Neutrophil (primary cell): Measurements from ENCODE around the gene MEF2C.
"Not testable (repeated sequence)": the region's sequence is repeated elsewhere in the genome, so short reads cannot be mapped to it uniquely, and the experiment has no call there.

Experiments
- H3K27ac ChIP-seq: fragments of 200-600 bp; sonication (generic); 2 replicates; pipeline ENCODE4 v1.5.1; 2016; ENCODE audit warnings: mild to moderate bottlenecking, moderate library complexity
- H3K27me3 ChIP-seq: fragments of 200-600 bp; sonication (generic); 2 replicates; pipeline ENCODE4 v1.6.0; 2016; ENCODE audit warnings: mild to moderate bottlenecking
- H3K36me3 ChIP-seq: fragments of 200-600 bp; sonication (generic); 2 replicates; pipeline ENCODE4 v1.5.1; 2017
- H3K4me1 ChIP-seq, 2 experiments: fragments of 200-600 bp in 1 of 2; sonication (generic) in 1 of 2; 1 replicate in 1 of 2; 2 replicates in 1 of 2; pipeline versions ENCODE4 v1.5.1 to v1.6.1; 2013 to 2016; ENCODE audit warnings: low read depth in 1 of 2, low read length in 1 of 2, mild to moderate bottlenecking in 1 of 2, moderate library complexity in 1 of 2; ENCODE audit not compliant: control insufficient read depth in 1 of 2, insufficient read depth in 1 of 2
- H3K4me3 ChIP-seq, 2 experiments: fragments of 200-600 bp in 1 of 2; sonication (generic) in 1 of 2; 1 replicate in 1 of 2; 2 replicates in 1 of 2; pipeline ENCODE4 v1.5.1; 2013 to 2016; ENCODE audit warnings: low read depth in 1 of 2, low read length in 1 of 2, mild to moderate bottlenecking in 1 of 2, moderate library complexity in 1 of 2
- H3K9me3 ChIP-seq: fragments of 200-600 bp; sonication (generic); 2 replicates; pipeline ENCODE4 v1.5.1; 2016
- TF ChIP-seq, protein P1 (sequence below): fragments of 200-600 bp; sonication (generic); IDR thresholded peaks from 2 replicates; pipeline ENCODE4 v1.5.1; 2016; ENCODE audit warnings: antibody characterized with exemption

The MEF2C gene

DNA sequence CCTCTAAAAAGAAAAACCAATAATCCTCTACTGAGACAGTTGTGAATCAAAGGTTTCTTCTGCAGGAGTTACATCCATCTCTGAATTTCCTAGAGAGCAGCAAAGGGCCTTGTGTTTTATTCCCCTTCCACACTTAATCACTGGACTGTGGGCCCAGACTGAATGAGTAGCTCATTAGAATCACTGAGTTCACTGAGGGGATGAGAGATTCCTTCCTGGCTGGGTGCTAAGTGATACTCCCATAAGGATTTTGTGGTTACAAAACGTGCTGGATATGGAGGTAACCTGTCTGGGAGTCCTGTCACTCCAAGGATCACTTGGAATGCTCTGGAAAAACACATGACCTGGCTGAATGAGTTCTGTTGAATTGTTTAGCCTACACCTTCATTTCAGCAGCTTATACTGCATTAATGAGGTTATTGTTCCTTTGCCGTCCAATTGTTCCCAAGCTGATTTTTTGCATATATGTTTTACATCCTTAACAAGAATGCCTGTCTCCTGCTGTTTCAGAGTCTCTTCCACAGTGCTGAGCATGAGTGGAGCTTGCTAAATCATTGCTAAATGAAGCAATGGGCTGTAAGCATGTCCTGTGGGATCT, 82.9 kb downstream of the MEF2C start:
- Histone ChIP-seq H3K27ac (no peak overlapping the region), H3K4me1 (no peaks in the 10 kb centered on the region), H3K27me3 (no peaks in the 10 kb centered on the region), H3K9me3 (no peaks in the 10 kb centered on the region), H3K36me3 (no peaks in the 10 kb centered on the region), H3K4me3 (no peak overlapping the region)
- TF ChIP-seq, protein P1, sequence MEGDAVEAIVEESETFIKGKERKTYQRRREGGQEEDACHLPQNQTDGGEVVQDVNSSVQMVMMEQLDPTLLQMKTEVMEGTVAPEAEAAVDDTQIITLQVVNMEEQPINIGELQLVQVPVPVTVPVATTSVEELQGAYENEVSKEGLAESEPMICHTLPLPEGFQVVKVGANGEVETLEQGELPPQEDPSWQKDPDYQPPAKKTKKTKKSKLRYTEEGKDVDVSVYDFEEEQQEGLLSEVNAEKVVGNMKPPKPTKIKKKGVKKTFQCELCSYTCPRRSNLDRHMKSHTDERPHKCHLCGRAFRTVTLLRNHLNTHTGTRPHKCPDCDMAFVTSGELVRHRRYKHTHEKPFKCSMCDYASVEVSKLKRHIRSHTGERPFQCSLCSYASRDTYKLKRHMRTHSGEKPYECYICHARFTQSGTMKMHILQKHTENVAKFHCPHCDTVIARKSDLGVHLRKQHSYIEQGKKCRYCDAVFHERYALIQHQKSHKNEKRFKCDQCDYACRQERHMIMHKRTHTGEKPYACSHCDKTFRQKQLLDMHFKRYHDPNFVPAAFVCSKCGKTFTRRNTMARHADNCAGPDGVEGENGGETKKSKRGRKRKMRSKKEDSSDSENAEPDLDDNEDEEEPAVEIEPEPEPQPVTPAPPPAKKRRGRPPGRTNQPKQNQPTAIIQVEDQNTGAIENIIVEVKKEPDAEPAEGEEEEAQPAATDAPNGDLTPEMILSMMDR: no peak

DNA sequence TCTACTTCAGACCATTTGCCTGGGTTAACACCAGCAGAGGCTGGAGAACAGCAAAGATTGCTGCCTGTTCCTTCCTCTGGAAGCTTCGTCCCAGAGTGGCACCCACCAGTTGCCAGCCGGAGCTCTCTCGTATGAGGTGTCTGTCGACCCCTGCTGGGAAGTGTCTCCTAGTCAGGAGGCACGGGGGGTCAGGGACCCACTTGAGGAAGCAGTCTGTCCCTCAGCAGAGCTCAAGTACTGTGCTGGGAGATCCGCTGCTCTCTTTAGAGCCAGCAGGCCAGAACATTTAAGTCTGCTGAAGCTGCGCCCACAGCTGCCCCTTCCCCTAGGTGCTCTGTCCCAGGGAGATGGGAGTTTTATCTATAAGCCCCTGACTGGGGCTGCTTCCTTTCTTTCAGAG, 84.1 kb downstream of the MEF2C start:
- not testable (repeated sequence) for H3K36me3 ChIP-seq, H3K4me3 ChIP-seq, H3K4me1 ChIP-seq, H3K9me3 ChIP-seq, H3K27ac ChIP-seq, H3K27me3 ChIP-seq

- not testable (repeated sequence) for H3K9me3 ChIP-seq, H3K27ac ChIP-seq, H3K4me1 ChIP-seq, H3K4me3 ChIP-seq, H3K36me3 ChIP-seq, H3K27me3 ChIP-seq
Observed at GRCh38 chr5:88793797-88794196, 89.2 kb downstream of the MEF2C start.

- no peak overlapping the region for H3K4me3 ChIP-seq
- H3K27ac ChIP-seq: no peak overlapping the region
- H3K9me3 ChIP-seq: no peaks in the 10 kb centered on the region
- H3K4me1 ChIP-seq: no peaks in the 10 kb centered on the region
- no peaks in the 10 kb centered on the region for H3K36me3 ChIP-seq
- no peaks in the 10 kb centered on the region for H3K27me3 ChIP-seq
- TF ChIP-seq, protein P1: no peak
Observed at GRCh38 chr5:88792144-88792840, 90.7 kb downstream of the MEF2C start.

GRCh38 chr5:88787856-88788255, 95.1 kb downstream of the MEF2C start:
- TF ChIP-seq, protein P1: no peak
- Histone ChIP-seq H3K4me3 (no peak overlapping the region), H3K27ac (no peak overlapping the region), H3K36me3 (no peaks in the 10 kb centered on the region), H3K9me3 (no peaks in the 10 kb centered on the region), H3K4me1 (peaks cover 0 to 18% of the 10 kb centered on the region in 2 experiments), H3K27me3 (no peaks in the 10 kb centered on the region)

GRCh38 chr5:88786789-88787188, 96.2 kb downstream of the MEF2C start:
- TF ChIP-seq, protein P1: no peak
- Histone ChIP-seq H3K27me3 (no peaks in the 10 kb centered on the region), H3K4me3 (no peak overlapping the region), H3K36me3 (no peaks in the 10 kb centered on the region), H3K4me1 (peaks cover 0 to 23% of the 10 kb centered on the region in 2 experiments), H3K27ac (no peak overlapping the region), H3K9me3 (no peaks in the 10 kb centered on the region)
